GM18520 (cell line): Measurements from ENCODE around the gene RASA1.

Experiments
- ATAC-seq: cut with Tn5 transposase; IDR thresholded peaks from one replicate; pipeline ENCODE4 v1.9.1; 2021; ENCODE audit not compliant: unreplicated experiment

RASA1 gene

DNA sequence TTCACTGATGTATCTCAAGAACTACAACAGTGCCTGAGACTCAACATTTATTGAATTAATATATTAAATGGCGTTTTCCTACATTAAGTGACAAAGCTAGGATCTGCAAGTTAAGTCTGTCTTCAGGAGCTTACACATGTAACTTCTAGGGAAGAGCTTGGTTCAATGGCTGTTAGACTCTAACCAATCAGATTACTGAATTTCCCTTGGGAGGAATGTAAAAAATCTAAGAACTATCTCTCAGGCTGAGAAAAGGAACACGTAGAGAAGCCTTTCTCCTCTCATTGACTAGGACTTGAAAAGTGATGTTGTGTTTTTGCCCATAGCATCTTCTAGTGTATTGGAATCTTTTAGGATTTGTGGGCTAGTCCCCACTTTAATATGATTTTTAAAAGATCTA lies 91.4 kb downstream of the RASA1 start:
- no peak for ATAC-seq

DNA sequence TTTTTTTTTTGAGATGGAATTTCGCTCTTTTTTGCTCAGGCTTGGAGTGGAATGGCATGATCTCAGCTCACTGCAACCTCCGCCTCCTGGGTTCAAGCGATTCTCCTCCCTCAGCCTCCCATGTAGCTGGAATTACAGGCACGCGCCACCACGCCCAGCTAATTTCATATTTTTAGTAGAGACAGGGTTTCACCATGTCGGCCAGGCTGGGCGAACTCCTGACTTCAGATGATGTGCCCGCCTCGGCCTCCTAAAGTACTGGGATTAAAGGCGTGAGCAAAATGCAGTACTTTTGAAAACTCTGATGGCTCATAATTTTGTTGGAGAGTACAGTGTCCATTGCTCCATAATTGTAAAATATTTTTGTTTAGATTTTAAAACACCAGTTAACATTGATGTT lies 92.4 kb downstream of the RASA1 start:
- ATAC-seq: no peak

DNA sequence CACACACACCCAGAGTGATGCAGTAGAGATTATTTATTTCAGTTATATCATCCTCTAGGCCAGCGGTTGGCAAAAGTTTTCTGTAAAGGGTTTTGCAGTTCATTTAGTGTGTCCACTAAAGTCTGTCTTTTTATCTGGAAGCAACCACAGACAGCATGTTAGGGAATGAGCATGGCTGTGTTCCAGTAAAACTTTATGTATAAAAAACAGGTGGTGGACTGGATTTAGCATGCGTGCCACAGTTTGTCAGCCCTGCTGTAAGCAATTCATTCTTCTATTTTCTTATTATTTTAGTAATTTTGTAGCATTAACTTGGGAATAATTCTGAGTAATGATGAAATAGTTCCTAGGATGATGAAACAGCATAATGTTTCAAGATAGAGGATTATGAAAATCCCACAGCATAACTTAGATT lies 93.4 kb downstream of the RASA1 start:
- no peak for ATAC-seq

DNA sequence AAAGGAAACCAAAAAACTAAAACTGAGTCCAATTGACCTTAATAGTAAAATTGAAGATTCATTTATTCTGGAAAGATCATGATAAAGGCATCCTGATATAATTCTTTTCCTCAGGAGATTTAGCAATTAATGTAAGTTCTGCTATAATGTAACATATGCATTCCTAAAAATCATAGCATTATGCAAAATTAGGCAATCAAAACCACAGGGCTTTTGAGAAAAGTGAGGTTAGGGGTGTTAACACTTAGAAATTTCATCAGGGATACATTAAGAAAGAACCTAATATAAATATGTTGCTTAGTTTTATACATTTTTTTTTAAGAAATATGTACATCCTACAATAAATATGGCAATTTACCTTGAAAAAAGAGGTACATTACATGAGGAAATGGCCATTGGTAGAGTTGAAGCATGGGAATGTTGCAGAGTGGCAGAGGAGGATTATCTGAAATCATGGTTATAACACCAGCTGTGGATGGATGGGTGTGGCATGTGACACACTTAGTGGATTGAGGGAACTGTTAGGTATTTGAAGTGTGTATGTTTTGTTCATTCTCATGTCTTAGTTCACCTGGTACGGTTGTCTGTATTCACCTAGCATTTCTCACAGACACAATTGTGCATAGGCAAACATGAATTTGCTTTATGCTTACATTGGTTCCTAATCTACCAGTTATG lies 94.0 kb downstream of the RASA1 start:
- ATAC-seq: no peak

DNA sequence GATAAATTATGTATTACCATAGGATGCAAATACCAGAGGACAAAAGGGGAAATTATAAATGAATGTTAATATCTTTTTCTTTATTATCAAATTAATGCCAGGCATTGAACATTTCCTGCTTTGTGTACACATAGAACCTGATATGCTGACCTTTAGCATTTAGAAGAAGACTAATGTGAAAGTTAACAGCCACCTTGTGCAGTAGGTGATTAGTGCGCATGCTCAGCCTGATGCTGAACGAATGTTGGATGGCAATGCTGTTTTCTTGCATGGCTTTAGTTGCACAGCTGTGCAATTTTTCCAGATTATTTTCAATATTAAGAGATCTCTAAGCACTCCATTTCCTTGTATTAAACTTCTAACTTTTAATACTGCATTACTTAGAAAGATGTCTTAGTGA lies 99.6 kb downstream of the RASA1 start:
- ATAC-seq: no peak

DNA sequence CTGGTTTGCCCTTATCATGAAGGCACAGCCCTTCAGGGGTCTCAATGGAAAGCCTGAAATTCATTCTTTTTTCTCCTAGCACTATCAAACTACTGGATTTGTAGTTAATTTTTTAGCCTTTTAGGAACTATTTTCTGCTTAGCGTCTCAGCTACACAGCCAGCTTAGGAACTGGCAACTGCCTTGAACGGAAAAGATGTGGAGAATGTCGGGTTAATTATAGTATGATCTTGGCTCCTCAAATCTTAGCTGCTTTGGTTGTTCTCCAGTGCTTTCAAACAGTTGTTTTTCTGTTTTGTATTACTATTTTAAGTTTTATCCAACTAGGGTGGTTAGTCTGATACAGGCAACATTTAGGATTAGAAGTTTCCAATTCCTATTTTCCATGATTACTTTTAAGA lies 100.9 kb downstream of the RASA1 start:
- no peak for ATAC-seq

DNA sequence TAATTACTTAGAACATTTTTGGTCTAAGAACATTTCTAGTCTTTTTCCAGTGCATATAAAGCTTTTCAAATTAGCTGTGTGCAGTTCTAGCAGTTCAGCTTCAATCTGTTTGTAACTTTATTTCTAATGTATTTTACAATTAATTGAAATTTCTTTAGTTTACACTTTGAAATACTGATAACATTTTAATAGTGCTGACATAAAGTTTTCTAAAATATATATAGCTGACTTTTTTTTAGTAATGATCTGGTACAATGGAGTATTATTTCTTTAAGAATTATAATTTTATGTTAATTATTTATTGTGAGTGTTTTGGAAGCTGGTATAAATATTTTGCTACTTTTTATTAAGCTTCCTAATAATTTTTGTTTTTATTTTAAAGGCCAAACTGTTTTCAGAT lies 101.7 kb downstream of the RASA1 start:
- ATAC-seq: no peak

DNA sequence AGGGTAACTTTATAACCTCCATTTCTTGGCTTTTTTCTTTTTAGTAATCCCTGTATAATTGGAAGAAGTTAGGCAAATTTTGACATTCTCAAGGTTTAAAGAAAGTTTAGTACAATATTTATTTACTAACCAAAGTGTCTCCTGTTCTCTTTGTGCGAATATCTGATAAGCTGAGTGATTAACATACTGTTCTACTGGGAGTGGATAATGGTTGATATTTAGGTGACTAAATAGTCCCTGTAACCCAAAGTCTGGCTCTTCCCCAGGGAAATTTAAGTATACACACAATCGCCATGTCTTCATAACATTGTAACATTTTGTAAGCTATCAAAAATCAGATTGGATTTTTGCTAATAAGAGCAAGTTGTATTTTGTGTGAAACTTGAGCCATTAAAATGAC lies 105.0 kb downstream of the RASA1 start:
- ATAC-seq: no peak

DNA sequence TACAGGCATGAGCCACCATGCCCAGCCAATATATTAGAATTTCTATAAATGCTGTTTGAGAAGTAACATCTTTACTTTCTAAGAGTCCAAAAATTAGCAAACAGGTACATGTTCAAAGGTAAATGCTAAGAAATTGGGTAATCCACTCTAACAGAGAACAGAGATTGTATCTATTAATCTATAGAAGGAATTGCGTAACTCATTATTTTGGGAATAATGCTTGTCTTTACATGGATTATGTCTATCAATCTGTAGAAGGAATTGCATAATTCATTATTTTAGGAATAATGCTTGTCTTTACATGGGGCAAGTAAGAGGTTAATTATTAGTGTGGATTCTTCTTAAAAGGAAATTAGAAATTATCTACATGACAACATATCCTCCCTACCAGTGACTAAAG lies 114.5 kb downstream of the RASA1 start:
- no peak for ATAC-seq

DNA sequence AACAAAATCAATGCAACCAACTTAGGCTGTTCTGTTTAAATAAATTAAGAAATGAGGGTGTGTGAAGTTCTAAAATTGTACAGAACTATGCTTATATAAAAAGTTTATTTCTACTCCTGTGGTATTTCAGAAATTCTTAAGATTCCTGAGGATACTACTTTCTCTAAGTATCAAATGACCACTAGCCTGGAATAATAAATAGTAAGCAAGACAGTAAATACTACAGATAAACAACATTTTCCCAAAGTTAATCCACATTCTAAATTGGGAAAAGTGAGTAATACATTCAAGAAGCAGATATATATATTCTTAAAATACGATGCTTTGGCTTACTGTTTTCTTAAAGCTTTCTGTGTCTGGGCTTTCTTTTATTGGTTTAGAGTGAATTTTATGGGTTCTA lies 115.5 kb downstream of the RASA1 start:
- no peak for ATAC-seq

DNA sequence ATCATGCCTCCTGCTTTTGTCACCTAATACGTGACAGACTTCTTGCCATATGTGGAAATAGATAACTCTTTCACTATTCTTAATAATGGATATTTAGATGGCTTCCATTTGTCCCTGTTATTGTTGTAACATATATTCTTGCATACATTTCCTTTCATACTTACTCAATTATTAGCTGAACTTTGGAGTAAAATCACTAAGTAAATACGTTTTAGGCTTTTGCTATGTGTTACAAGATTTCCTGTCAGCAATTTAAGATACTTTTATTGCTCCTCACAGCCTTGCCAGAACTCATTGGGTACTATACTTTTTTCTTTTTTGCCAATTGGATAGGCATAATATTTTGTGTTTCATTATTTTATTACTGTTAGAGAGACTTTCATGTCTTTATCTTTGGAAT lies 118.1 kb downstream of the RASA1 start:
- no peak for ATAC-seq

DNA sequence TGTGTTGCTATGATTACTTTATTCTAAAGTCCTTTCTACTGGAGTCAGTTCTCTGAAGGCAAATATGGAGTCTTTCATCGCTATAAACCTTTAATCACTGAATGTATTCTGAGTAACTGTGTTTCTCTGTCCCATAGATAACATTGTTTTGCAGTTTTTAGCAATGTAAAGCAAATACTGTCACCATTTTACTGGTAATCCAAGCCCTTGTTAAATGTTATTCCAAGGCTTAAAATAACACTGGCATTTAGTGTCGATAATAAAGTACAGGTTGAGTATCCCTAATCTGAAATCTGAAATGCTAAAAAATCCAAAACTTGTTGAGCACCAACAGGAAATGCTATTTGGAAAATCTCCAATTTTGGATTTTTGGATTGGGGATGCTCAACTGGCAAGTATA lies 120.4 kb downstream of the RASA1 start:
- no peak for ATAC-seq

DNA sequence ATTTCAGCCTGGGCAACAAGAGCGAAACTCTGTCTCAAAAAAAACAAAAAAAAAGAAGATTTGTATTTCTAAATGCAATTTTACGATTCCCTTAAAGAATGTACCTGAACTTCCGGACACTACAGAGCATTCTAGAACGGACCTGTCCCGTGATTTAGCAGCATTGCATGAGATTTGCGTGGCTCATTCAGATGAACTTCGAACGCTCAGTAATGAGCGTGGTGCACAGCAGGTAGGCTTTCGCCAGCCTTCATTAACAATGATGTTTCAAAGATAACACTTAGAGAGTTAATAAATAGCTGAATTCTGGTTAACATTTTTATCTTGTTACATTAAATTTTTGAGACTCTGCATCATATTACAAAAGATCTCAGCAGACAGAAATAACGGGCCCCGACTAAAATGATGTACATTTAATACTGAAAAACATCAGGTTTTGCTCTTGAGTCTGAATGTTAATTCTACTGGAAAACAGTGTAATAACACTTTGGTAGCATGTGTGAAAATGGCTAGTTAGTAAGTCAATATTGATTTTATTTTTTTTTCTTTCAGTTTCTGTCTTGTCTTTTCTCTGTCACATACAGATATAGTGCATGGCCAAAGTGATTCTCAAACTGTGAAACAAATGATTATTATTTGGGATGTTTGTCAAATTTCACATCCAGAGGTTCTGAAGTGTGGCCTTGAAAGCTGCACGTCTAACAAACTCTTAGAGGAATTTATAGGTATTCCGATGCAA lies 121.8 kb downstream of the RASA1 start:
- ATAC-seq: no peak

DNA sequence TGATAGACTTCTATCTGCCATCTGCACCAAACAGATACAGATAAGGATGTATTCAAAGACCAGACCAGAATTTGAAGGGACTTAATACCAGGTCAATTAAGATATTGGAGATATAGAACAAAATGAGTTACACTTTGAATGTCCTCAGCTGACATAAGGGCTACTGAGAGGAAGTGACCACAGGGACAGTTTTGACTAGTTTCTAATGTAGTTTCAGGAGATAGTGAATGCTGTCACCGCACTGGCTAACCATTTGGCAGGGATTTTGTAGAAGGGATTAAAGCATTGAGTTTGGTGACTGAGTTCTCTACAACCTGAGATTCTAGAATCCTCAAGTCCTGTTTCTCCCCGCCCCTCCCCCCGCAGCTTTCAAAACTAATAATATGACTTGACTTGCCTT lies 122.4 kb downstream of the RASA1 start:
- no peak for ATAC-seq

DNA sequence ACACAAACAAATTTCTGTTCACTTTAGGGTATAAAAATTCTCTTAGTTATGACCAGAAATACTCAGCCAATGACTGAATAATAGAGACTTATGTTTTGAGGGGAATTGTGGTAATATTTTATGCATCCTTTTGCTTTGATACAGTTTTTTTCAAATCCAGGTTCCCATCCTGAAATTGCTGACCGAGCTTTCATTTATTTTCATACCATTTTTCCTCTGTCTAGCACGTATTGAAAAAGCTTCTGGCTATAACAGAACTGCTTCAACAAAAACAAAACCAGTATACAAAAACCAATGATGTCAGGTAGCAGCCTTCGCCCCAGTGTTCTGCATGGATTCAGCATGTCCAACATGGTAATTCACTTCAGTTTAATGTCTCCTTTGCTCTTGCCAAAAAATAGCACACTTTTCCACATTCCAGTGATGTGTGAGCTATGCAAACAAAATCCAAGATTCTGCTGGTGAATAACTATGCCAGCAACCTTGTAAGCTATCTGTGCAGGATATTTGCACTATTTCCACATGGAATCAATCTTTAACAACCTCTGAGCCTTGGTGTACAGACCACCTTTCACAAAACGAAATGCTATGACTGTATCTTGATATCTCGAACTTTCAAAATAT lies 123.0 kb downstream of the RASA1 start:
- ATAC-seq: no peak

DNA sequence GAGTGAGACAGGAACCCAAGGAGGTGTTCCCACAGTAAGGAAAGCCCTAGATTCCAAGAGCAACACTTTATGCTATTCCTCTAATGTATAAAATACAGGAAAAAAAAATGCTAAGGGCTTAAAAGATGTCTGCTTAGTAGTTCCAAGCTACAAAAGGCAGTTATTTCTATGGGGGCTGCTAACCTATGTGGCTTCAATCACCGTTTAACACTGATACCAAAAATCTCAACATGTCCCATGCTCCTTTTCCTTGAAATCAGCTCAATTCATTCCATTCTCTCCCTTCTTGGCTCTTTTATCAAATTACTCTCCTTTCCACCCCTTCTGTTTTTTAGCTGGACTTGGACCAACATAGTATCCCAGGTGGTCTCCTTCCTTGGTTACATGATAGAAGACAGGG lies 124.5 kb downstream of the RASA1 start:
- ATAC-seq: no peak

DNA sequence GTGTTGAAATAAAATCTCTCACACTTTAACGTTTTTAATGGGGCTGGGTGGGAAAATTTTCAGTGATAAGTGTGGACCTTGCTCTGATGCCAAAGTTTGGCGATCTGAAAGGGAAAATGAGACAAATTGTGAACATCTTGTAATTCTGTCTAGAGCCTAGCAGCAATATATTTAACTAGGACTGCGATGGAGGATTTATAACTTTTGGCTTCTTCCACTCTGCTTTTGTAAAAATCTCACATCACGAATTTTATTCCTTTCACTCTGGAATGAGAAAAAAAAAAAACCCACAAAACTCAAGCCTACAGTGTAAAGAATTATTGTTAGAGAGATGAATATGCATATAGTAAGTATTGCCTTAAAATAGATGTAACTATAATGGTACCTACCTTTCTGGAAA lies 125.1 kb downstream of the RASA1 start:
- ATAC-seq: no peak

DNA sequence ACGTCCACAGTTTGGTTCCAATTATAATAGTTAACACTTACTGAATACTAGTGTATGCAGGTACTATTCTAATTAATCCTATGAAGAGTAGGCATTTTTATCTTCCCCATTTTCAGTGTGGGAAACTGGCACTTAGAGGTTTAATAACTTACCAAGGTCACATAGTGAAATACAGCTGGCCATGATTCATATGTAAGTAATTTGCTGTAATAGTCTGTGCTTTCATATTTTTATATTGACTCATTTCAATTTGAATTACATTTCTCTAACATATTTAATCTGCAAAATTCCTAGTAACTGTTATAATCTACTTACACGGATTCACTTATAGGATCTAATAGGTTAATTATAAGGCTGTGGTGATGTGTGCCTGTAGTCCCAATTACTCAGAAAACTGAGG lies 125.6 kb downstream of the RASA1 start:
- no peak for ATAC-seq

DNA sequence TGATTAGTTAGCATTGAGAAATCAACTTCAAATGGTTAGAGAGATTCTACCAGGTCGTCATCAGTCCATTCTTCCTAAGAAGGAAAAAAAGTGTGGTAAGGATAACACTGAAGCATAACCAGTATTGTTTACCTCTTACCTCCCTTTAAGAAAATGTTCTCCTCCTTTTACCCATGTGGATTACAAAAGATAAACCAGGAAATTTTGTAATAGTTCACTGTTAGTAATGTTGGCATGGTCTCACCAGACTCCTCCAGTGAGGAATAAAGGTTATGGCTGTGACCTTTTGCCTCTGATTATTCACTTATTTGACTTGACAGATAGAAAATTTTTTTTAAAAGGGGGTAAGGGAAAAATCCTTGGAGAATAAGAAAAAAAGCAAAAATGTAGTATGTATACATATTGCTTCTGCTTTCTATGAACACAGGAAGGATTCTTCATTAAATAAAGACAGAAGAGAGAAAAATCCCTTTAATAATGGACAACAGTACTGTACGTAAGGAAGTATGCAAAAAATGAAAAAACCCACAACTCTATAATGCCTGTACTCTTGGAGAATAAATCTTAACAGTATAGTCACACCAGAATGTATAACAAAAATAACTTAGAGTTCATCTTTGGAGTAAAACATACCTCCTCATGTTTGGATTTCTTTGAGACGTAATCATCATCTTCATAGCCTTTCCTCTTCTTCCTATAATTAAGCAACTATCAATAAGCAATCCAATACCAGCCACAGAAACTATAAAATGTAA lies 126.9 kb downstream of the RASA1 start:
- no peak for ATAC-seq

DNA sequence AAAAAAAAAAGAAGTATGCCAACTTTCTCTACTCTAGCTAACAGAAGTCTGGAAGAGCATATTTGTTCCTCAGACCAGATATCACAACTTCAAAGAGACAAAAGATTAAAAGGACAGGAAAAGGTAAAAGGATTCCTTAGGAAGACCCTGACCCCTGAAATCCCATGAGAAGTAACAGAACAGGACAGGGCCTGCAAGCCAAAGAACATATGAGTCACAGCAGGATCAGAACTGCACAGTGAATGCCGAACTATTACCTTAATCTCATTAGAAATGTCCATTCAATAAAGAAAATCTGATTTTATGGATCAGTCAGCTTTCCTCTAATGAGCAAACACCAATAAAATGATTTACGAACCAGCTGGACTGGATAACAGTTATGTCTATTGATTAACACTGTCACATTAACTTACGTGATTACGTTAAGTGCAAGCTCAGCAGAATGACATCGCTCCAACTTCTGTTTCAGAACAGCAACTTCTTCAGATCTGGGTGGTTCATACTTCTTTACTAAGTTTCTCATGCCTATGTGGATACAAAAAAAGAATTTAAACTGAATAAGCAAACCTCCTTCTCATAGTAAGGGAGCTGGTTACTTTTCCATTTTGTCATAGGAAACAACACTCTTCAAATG lies 131.4 kb downstream of the RASA1 start:
- ATAC-seq: no peak

DNA sequence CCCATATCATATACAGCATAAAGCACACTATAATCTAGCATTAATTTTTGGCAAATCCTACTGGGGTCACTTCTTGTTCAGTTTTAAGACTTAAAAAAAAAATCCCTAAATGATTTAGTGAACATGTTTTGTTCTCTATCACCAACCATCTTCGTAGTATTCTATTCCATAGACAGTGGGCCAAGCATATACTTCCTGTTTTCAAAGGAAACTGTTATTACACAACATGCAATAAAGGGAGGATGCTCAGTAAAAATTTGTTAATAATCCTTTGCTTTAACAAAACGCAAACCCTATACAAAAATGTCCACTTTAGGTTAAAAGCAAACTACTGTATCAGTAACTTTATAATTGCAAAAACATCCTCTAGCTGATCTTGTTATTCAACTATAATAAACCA lies 132.0 kb downstream of the RASA1 start:
- ATAC-seq: no peak
